Testis (tissue), 2 donors: ENCODE data around the gene DQX1.

Source experiments
- CTCF ChIP-seq, 3 experiments: fragments of 450-650 bp in 2 of 3; fragments of 200-600 bp in 1 of 3; sonication (generic) in 1 of 3; IDR thresholded peaks; one replicate each; pipeline ENCODE4 v1.5.1; 2016 to 2019; ENCODE audit warnings: antibody characterized with exemption in 3 of 3, mild to moderate bottlenecking in 2 of 3, moderate library complexity in 1 of 3
- POLR2A ChIP-seq: fragments of 450-650 bp; IDR thresholded peaks from one replicate; pipeline ENCODE4 v1.6.1; 2017; ENCODE audit warnings: antibody characterized with exemption, mild to moderate bottlenecking, moderate library complexity

DNA sequence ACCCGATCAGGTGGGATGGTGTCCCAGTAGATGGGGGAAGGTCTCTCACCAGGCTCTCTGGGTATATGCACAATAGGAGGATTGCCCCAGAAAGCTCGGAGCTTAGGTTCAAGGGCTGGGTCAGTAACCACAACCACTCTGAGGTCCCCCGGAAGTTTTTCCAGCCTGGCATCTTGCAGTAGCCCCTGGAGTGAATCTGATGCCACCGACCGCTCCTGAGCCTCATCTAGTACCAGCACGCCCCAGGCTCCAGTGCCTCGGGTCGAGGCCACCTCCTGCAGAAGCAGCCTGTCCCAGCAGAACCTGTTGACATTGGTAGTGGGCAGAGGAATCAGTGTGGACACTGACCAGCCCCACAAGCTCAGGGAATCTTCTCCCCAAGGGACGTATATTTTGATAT is 2.0 kb downstream of the DQX1 start:
- TF ChIP-seq CTCF (IDR thresholded peaks at IDR 0.05), result no peak
- TF ChIP-seq POLR2A, result no peak
